Suppressor macrophage treated with lipopolysaccharide for 4 hours (primary cell): ENCODE measurements around the gene CNTFR.

Experiments
- DNase-seq: peaks from one replicate; pipeline ENCODE4 v3.0.0-alpha.2; 2020

CNTFR gene

GRCh38 chr9:34588671-34589635 lies 571 bp downstream of the CNTFR start:
- DNase-seq = no peak

GRCh38 chr9:34587271-34587670 lies 2.3 kb downstream of the CNTFR start:
- no peak for DNase-seq

GRCh38 chr9:34585946-34586669 lies 3.4 kb downstream of the CNTFR start:
- no peak for DNase-seq

- no peak for DNase-seq
These were observed 4.6 kb downstream of the CNTFR start for GRCh38 chr9:34584970-34585369.

GRCh38 chr9:34582787-34583186 lies 6.7 kb downstream of the CNTFR start:
- DNase-seq = no peak

- DNase-seq = no peak
These were observed 8.2 kb downstream of the CNTFR start for GRCh38 chr9:34581318-34581717.

GRCh38 chr9:34580358-34580757 lies 9.2 kb downstream of the CNTFR start:
- DNase-seq = no peak

- no peak for DNase-seq
These were observed 9.7 kb downstream of the CNTFR start for GRCh38 chr9:34579808-34580163.

GRCh38 chr9:34579104-34579807 lies 10.3 kb downstream of the CNTFR start:
- DNase-seq = no peak

- DNase-seq = peak; percentile 16
These were observed 11.1 kb downstream of the CNTFR start for GRCh38 chr9:34578241-34579103.

GRCh38 chr9:34577400-34578240 lies 11.9 kb downstream of the CNTFR start:
- DNase-seq = no peak

GRCh38 chr9:34576597-34577399 lies 12.7 kb downstream of the CNTFR start:
- no peak for DNase-seq

GRCh38 chr9:34575862-34576596 lies 13.5 kb downstream of the CNTFR start:
- DNase-seq = no peak

GRCh38 chr9:34575241-34575640 lies 14.3 kb downstream of the CNTFR start:
- no peak for DNase-seq

GRCh38 chr9:34574571-34574970 lies 15.0 kb downstream of the CNTFR start:
- DNase-seq = no peak

- no peak for DNase-seq
These were observed 15.8 kb downstream of the CNTFR start for GRCh38 chr9:34573599-34574325.

GRCh38 chr9:34572628-34573027 lies 16.9 kb downstream of the CNTFR start:
- DNase-seq = peak; percentile 50

GRCh38 chr9:34572092-34572491 lies 17.4 kb downstream of the CNTFR start:
- DNase-seq = peak; percentile 55

- DNase-seq = no peak
These were observed 18.1 kb downstream of the CNTFR start for GRCh38 chr9:34571481-34571810.
